HS-5 (cell line): ENCODE results near the gene ANKRD42.
A peak's percentile ranks its signal among the peaks of the same experiment; 100 is the strongest.
"Not testable (repeated sequence)": the region's sequence is repeated elsewhere in the genome, so short reads cannot be mapped to it uniquely, and the experiment has no call there.

Source experiments
- DNase-seq: peaks from one replicate; pipeline ENCODE4 v3.0.0-alpha.2; 2012; ENCODE audit warnings: low read depth

ANKRD42 gene

DNA sequence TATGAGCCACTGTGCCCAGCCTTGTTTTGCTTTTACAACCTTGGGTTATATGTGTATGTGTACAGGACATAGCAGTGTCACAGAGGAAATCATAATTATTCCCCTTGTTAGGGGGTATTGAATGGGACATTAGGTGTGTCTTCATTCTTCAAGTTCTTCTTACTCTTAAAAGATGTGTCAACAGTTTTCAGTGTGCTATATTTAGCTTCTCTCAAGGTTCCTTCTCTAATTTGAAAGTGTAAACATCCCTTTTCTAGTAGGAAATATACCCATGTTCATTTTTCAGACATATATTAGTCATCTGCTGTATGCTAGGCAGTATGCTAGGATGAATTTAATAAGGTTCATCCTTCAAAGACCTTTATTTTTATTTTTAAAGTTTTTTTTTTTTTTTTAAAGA, 19.5 kb upstream of the ANKRD42 start:
- no peak for DNase-seq

DNA sequence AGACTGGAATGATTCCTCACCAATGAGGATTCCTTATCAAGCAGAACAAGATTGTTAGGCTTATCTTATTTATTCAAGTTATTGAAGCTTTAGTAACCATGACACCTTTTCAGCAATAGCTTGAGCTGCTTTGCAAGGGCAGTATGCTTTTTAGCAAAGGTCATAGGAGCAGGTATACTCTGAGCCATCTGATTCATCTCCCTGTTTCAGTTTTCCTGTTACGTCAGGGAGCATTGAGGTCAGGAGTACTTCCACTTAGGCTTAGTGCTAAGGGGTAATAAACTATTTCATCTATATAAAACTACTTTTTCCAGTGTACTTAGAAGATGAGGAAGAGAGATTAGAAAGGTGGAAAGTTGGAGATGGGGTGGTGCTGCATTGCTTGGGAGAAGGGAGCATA, 17.7 kb upstream of the ANKRD42 start:
- no peak for DNase-seq

DNA sequence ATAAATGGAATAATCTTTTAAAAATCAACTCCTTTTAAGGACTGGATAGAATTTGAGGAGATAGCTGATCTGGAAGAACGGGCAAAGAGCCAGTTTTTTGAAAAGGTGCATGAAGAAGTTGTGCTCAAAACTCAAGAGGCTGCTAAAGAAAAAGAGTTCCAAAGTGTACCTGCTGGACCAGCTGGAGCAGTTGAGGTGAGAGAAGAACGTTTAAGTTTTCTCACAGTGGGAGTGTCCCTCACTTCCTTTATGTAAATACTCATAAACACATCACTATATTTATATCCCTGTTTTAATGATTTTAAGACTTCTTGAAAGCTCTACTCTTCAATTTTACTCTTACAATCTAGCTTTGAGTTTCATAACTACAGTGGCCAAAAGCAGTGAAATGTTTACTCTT, 11.7 kb upstream of the ANKRD42 start:
- DNase-seq: no peak

DNA sequence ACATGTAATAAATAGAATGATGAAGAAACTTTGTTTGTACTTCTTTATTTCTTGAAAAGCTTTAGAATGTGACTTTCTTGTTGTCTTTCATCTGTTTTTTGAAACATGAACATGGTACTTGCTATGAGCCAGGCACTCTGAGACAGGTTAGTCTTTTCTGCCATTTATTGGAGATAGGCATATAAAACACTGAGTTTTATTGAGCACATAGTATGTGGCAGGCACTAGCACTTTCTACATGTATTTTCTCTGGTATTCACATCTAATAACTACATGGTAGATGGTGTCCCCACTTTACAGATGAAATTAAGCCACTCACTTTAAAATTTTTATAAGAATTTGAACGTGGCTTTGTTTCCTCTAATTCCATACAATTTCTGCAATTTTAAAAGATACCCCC, 7.7 kb upstream of the ANKRD42 start:
- DNase-seq: no peak

DNA sequence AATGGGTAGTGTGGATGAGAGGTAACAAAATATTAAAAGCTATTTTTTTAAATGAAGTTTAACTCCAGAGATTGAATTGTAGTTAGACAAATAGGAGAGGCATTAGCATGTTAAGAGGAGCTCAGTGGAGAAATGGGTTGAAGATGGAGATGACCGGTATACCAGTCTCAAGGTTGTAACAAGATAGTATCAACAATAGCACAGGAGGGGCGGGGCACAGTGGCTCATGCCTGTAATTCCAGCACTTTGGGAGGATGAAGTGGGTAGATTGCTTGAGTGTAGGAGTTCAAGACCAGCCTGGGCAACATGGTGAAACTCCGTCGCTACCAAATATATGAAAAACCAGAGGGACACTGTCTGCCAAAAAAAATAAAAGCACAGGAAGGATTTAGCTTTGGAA, 6.0 kb upstream of the ANKRD42 start:
- no peak for DNase-seq

DNA sequence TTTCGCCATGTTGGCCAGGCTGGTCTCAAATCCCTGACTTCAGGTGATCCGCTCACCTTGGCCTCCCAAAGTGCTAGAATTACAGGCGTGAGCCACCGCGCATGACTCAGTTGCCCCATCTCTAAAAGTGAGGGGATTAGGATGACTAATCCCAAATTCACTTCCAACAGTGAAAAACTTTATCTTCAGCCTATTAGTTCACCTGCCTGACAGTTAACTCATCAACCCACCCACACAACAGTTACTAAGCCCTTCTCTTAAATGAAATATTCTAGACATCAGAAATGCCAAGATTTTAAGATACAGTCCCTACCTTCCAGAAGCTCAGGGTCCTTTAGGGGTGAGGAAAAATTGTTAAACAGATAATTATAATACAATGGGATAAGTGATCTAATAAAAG, 2.0 kb upstream of the ANKRD42 start:
- DNase-seq: no peak

DNA sequence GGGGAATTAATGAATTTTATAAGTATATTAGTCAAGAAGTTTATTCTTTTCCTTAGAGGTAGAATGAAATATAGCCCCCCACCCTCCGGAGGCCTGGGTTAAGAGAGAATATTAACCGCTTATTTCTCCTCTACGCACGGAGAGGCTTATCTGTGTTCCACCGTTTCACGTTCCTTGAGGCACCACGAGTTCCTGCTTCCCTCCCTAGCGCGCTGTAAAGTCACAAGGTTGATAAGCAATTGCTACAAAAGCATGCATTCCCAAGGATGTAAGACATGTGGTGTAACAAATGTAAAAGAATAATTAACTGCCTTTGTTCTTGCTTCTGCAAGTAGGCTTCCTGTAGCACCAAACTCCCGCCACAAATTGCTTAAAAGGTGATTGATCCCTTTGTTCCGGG, 1.5 kb upstream of the ANKRD42 start:
- no peak for DNase-seq

DNA sequence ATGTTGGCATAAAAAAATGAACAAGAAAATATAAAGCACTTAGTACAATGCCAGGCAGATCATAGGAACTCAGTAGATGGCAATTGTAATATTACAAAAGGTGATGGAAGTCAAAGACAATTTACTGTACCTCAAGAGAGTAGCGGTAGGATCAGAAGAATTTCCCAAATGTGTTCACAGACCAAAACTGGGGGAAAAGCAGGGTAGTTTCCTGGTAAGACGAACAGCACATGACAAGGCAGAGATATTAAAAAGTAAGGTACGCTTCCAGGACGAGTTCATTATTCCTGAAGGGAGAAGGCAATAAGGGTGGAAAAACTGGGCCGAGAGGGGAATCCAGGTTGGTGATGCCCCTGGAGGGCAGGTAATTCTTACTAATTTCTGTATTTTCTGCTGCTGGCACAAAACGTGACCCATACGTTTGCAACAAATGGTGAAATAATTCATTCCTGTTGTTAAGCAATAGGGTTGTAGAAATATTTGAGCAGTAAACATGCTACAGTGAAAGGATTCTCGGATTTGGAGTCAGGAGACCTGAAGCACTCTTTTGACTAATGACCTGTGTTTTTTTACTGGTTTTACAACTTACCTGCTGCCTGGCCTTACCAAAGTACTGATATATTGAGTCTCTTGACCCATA, 786 bp upstream of the ANKRD42 start:
- DNase-seq: no peak

DNA sequence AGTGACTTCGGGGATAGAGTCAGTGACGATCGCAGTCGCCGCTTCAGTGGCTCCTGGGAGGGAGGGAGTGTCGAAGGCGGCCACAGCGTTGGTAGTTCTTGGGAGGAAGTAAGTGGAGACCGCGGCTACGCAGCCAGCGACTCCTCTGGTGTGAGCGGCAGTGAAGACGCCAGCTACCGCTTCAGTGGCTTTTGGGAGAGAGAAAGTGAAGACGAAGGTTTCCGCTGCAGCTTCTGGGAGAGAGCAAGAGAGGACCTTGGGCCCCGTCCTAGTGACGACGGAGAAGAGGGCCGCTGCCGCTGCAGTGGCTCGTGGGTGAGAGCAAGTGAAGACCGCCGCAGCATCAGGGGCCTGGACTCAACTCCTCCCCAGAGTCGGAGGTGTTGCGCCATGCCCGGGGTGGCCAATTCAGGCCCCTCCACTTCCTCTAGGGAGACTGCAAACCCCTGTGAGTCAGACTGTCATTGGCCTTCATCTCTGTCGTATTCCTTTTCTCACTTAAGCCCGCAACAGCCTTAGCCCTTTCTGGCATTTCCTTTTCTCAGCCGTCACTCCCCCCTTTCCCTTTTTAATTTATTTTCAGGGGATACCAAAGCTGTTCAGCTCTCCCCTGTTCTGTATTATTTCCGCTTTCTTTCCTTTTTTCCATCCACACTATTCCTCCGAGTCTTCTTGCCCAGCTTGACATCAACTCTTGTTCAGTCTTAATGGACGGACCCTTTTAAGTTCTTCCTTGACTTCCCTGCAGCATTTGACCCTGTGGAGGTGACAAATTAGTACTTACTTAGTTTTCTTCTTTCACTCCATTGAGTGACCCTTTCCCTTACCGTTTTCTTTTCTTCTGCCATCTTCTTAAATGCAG, 1.0 kb downstream of the ANKRD42 start:
- DNase-seq: peak; percentile 49

DNA sequence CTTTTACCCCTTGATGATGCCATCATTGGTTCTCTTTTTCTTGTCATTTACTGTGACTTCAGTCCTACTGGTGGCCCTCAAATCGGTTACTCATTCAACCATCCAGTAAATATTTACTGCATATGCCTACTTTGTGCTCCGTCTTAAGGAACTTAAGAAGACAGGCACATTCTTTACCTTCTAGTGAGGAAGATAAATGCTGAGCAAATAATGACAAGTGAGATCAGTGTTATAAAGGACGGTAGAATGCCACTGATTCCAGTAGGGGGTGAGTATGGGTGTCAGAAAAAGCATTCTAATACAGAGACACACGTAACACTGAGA, 1.6 kb downstream of the ANKRD42 start:
- no peak for DNase-seq

DNA sequence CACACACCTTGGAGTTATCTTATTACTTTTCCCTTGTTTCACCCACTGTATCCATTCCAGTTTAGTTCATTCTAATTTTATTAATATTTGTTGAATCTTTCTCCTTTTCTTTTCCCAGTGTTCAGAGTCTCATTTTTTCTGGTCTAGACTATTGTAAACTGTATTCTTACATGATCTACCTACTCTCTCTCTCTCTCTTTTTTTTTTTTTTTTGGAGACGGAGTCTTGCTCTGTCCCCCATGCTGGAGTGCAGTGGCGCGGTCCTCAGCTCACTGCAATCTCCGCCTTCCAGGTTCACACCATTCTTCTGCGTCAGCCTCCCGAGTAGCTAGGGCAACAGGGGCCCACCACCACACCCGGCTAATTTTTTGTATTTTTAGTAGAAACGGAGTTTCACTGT, 2.1 kb downstream of the ANKRD42 start:
- DNase-seq: no peak

DNA sequence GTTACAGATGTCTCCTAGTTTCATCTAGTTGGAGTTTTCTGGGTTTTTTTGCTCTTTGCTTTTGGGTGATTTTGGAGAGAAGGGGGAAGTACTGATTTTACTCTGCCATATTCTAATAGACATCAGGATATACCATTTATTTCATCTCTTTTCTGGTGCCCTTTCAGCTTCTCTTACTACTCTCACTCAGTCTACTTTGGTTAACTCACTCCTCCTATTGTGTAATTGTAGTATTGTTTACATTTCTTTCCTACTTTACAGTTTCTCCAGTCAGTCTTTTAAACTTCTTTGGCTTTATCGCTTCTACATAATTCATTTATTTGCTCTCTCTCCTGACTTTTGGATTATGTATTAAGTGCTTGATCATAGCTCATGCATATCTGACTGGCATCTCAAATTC, 6.5 kb downstream of the ANKRD42 start:
- DNase-seq: no peak

DNA sequence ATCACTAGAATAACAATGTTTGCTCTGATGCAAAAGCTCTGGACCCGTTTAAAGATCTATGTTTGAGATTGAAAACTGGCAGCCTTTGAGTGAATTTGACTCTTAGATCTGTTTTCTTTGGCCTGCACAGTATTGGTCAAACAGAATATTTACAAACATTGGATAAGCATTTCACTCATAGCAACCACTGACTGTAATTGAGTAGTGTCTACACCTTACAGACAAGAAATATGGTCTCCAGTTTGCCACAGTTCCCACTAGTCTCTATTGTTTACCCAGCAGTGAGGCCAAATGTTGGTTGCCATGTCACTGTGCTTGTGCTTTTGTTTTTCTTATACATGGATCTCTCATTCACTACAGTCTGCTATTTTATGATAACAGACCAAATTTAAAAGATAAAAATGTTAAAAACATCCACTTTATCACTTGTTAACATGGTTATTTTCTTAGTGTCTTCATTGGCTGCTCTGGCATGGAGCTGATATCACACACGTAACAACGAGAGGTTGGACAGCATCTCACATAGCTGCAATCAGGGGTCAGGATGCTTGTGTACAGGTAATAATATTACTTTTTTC, 12.2 kb downstream of the ANKRD42 start:
- no peak for DNase-seq

DNA sequence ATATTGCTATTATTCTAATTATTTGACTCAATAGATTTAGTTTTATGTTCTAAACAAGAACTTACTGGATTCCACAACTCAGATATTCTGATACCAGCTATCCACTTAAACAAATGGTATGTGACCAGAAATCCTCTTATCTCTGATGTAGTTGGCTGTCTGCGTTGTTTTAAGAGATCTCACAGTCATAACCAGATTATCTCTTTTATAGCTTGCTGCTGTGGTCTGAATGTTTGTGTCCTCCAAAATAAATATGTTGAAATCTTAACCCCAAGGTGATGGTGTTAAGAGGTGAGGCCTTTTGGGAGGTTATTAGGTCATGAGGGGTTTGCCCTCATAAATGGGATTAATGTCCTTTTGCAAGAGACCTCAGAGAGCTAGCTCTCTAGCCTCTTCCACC, 12.7 kb downstream of the ANKRD42 start:
- no peak for DNase-seq

DNA sequence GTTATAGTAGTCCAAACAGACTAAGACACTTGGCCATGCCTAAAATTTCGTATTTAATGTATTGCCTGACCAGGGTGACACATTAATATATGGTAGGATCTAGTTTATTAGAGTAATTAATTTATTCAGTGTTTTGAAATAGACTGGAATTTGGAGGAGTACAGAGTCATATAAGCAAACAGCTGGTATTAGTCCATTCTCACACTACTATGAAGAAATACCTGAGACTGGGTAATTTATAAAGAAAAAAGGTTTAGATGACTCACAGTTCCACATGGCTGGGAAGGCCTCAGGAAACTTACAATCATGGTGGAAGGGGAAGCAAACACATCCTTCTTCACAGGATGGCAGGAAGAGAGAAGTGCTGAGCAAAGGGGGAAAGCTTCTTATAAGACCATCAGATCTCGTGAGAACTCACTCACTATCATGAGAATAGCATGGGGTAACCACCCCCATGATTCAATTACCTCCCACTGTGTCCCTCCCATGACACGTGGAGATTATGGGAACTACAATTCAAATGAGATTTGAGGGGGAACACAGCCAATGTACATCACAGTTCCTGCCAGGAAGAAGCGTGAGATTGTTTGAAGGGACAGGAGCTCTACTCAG, 13.4 kb downstream of the ANKRD42 start:
- DNase-seq: not testable (repeated sequence)

DNA sequence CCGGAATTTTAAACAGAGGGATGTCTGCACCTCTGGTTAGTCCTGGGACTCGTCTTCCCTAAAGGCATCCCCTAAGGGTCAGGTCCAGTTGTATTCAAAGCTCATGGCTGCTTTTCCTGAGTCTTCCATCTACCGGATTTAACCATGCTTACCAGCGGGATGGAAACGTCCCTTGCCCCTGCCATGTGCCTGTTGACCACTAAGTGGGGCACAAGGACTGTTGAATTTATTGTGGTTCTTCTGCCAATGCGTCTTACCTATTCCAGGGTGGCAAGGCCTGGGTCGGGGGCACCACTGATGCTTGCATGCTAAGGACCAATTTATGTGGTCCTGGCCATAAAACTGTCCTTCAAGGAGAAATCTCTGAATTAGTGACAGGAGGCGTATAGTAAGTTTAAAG, 25.6 kb downstream of the ANKRD42 start:
- DNase-seq: no peak

DNA sequence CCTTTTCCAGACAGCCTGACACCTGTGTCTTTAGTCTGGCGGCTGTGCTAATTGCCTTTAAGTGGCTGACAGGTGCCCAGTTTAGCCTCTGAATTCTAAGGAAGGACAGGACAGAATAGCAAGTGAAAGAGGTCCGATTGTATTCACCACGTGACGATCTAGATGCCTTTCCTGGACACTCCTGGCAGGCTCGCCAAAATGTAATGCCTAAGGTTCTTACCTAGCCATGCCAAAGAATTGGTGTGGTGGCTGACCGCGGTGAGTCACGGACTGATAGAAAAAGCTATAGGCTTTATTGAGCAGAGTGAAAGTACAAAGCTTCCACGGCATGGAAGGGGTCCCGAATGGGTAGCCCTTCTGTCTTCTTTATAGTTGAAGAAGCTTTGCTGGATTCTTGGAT, 26.7 kb downstream of the ANKRD42 start:
- no peak for DNase-seq

DNA sequence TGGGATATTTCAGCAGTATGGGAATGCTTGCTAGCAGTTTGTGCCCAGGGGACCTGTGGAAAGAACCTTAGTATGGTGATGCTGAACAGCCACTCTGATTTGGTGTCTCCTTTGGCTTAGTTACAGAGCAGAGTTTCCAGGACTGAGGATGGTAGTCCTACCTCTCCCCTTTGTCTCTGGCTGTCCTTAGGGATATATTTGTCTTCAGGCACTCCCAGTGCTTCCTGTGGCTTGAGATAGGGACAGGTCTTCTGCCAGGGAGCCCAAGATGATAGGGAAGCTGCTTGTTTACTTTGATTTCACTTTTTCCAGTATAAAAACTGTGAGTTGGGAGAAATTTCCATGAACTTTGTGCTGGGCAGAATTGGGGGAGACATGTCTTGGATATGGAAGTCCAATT, 28.2 kb downstream of the ANKRD42 start:
- no peak for DNase-seq

DNA sequence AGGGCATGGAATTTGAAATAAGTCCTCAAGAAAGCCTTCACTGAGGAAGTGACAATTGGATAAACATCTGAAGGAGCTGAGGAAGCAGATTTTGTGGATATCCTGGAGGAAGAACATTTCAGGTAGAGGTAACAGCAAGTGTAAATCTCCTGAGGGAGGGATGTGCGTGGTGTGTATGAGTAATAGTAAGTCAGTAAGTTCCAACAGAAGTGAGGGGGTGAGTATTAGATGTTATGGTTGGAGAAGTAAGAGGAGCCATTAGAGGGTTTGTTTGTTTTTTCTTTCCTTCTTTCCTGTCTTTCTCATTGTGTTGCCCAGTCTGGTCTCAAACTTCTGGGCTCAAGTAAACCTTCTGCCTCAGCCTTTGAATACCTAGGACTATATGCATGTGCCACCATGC, 29.0 kb downstream of the ANKRD42 start:
- DNase-seq: no peak

DNA sequence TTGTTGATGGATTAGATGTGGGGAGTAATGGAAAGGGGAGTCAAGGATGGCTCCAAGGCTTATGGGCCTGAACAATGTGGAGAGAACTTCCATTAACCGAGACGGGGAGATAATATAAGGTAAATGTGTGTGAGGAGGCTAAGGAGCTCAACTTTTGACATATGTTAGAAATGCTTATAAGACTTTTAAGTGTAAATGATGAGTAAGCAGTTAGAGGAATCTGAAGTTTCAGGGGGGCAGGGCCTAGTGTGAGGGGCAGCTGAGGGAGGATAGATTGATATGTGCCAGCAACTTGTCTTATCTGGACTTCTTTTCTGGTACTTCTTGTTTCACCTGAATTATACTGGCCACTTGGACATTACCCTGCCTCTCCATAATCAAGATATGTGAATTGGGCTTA, 29.9 kb downstream of the ANKRD42 start:
- no peak for DNase-seq

DNA sequence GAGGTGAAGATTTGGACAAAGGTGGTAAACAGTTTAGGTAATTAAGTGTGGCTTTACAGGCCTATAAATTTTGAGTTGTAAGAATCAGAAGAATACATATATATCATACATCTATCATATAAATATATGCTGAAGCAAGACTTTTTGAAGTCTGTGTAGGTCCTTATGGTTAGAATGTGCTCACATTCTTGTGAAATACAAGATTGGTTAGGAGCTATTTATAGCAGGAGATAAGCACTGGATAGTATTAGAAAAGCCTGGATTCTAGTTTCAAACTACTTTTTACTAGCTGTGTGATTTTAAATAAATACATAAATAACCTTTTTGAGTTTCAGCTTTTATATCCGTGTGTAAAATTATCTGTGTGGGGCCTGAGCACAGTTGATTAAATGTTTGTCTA, 42.3 kb downstream of the ANKRD42 start:
- no peak for DNase-seq

DNA sequence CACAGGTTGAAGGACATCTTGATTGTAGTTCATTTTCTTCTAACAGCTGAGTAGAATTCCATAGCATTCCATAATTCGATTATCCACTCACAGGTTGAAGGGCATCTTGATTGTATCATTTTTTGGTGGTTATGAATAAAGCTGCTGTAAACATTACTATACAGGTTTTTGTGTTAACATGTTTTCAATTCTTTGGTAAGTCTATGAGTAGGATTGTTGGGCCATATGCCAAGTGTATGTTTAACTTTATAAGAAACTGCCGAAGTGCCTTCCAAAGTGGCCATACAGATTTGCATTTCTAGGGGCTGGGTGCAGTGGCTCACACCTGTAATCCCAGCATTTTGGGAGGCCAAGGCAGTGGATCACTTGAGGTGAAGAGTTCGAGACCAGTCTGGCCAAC, 44.6 kb downstream of the ANKRD42 start:
- DNase-seq: no peak

DNA sequence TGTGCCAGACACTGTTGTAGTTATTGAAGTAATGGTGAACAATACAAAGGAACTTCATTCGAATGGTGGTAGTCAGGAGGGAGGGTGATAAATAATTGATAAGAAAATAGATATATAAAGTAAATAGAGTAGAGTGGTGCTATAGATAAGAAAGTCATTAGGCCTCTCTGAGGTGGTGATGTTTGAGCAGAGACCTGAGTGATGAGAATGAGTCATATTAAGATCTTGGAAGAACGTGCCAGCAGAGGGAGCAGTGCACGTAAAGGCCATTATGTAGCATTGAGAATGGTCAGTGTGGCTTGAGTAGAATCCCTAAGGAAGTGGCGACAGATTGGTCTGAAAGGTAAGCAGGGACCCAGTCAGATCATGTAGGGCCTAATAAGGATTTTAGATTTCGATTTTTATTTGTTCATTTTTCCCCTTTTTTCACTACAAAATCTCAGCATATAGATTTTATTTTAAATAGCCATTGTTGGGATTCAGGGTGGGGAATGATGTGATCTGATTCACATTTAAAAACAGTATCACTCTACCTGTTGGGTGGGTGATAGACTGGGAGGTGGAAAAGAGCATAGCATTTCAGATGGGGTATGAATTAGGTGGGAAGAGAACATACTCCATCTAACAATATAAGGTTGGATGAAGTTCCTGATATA, 47.9 kb downstream of the ANKRD42 start:
- no peak for DNase-seq
